HUES6 (cell line): ENCODE results near the gene MASP2.
"Not testable (repeated sequence)": the region's sequence is repeated elsewhere in the genome, so short reads cannot be mapped to it uniquely, and the experiment has no call there.

Experiments
- H3K27ac ChIP-seq: 2 replicates; pipeline ENCODE4 v1.7.0; 2013; ENCODE audit warnings: low read depth, mild to moderate bottlenecking, low read length, inconsistent platforms
- H3K27me3 ChIP-seq: 2 replicates; pipeline ENCODE4 v1.6.1; 2013; ENCODE audit warnings: low read length; ENCODE audit not compliant: control insufficient read depth, insufficient read depth
- H3K36me3 ChIP-seq: 2 replicates; pipeline ENCODE4 v1.6.1; 2013; ENCODE audit warnings: low read length; ENCODE audit not compliant: control insufficient read depth, insufficient read depth
- H3K4me1 ChIP-seq: 2 replicates; pipeline ENCODE4 v1.6.1; 2013; ENCODE audit warnings: low read length; ENCODE audit not compliant: control insufficient read depth, insufficient read depth
- H3K4me3 ChIP-seq: 2 replicates; pipeline ENCODE4 v1.5.1; 2013; ENCODE audit warnings: low read depth, low read length
- H3K9ac ChIP-seq: one replicate; pipeline ENCODE4 v1.6.1; 2013; ENCODE audit warnings: mild to moderate bottlenecking, low read length
- H3K9me3 ChIP-seq: 2 replicates; pipeline ENCODE4 v1.6.1; 2013; ENCODE audit warnings: low read depth, low read length; ENCODE audit not compliant: control insufficient read depth, insufficient read depth

The MASP2 gene

GRCh38 chr1:11044849-11045427, 2.1 kb downstream of the MASP2 start:
- Histone ChIP-seq H3K27me3 (no peaks in the 10 kb centered on the region), H3K27ac (no peak overlapping the region), H3K9me3 (no peaks in the 10 kb centered on the region), H3K4me1 (0 out of 2 replicates have a peak, but pooled peaks cover 4% of the 10 kb centered on the region), H3K9ac (no peak overlapping the region), H3K36me3 (no peaks in the 10 kb centered on the region), H3K4me3 (no peak overlapping the region)

GRCh38 chr1:11044086-11044848, 2.8 kb downstream of the MASP2 start:
- Histone ChIP-seq H3K9me3 (no peaks in the 10 kb centered on the region), H3K9ac (no peak overlapping the region), H3K36me3 (no peaks in the 10 kb centered on the region), H3K27ac (no peak overlapping the region), H3K27me3 (0 out of 2 replicates have a peak, but pooled peaks cover 3% of the 10 kb centered on the region), H3K4me3 (no peak overlapping the region), H3K4me1 (0 out of 2 replicates have a peak, but pooled peaks cover 4% of the 10 kb centered on the region)

- H3K4me3 ChIP-seq: no peak overlapping the region
- H3K9me3 ChIP-seq: no peaks in the 10 kb centered on the region
- 0 out of 2 replicates have a peak, but pooled peaks cover 3% of the 10 kb centered on the region for H3K27me3 ChIP-seq
- H3K27ac ChIP-seq: no peak overlapping the region
- 0 out of 2 replicates have a peak, but pooled peaks cover 4% of the 10 kb centered on the region for H3K4me1 ChIP-seq
- no peaks in the 10 kb centered on the region for H3K36me3 ChIP-seq
- no peak overlapping the region for H3K9ac ChIP-seq
Observed at GRCh38 chr1:11042995-11043874, 3.8 kb downstream of the MASP2 start.

GRCh38 chr1:11042065-11042464, 5.0 kb downstream of the MASP2 start:
- Histone ChIP-seq H3K27me3 (0 out of 2 replicates have a peak, but pooled peaks cover 3% of the 10 kb centered on the region), H3K4me1 (0 out of 2 replicates have a peak, but pooled peaks cover 4% of the 10 kb centered on the region), H3K4me3 (no peak overlapping the region), H3K9ac (no peak overlapping the region), H3K9me3 (no peaks in the 10 kb centered on the region), H3K27ac (no peak overlapping the region), H3K36me3 (no peaks in the 10 kb centered on the region)

GRCh38 chr1:11041048-11041447, 6.0 kb downstream of the MASP2 start:
- H3K4me3 ChIP-seq: no peak overlapping the region
- 0 out of 2 replicates have a peak, but pooled peaks cover 3% of the 10 kb centered on the region for H3K27me3 ChIP-seq
- H3K9ac ChIP-seq: no peak overlapping the region
- no peaks in the 10 kb centered on the region for H3K9me3 ChIP-seq
- H3K36me3 ChIP-seq: no peaks in the 10 kb centered on the region
- no peak overlapping the region for H3K27ac ChIP-seq
- 0 out of 2 replicates have a peak, but pooled peaks cover 4% of the 10 kb centered on the region for H3K4me1 ChIP-seq

GRCh38 chr1:11040105-11040429, 7.0 kb downstream of the MASP2 start:
- H3K27me3 ChIP-seq, H3K9me3 ChIP-seq, H3K4me1 ChIP-seq, H3K27ac ChIP-seq, H3K9ac ChIP-seq, H3K36me3 ChIP-seq, H3K4me3 ChIP-seq: not testable (repeated sequence)

- no peak overlapping the region for H3K4me3 ChIP-seq
- no peaks in the 10 kb centered on the region for H3K9me3 ChIP-seq
- H3K27me3 ChIP-seq: 0 out of 2 replicates have a peak, but pooled peaks cover 3% of the 10 kb centered on the region
- H3K36me3 ChIP-seq: no peaks in the 10 kb centered on the region
- no peaks in the 10 kb centered on the region for H3K4me1 ChIP-seq
- H3K9ac ChIP-seq: no peak overlapping the region
- H3K27ac ChIP-seq: no peak overlapping the region
Observed at GRCh38 chr1:11039351-11040104, 7.5 kb downstream of the MASP2 start.

- no peak overlapping the region for H3K4me3 ChIP-seq
- no peaks in the 10 kb centered on the region for H3K9me3 ChIP-seq
- H3K9ac ChIP-seq: no peak overlapping the region
- no peaks in the 10 kb centered on the region for H3K4me1 ChIP-seq
- H3K27ac ChIP-seq: no peak overlapping the region
- H3K27me3 ChIP-seq: 0 out of 2 replicates have a peak, but pooled peaks cover 3% of the 10 kb centered on the region
- H3K36me3 ChIP-seq: no peaks in the 10 kb centered on the region
Observed at GRCh38 chr1:11037740-11038182, 9.3 kb downstream of the MASP2 start.

GRCh38 chr1:11037019-11037739, 9.9 kb downstream of the MASP2 start:
- not testable (repeated sequence) for H3K36me3 ChIP-seq, H3K9ac ChIP-seq

More at GRCh38 chr1:11037019-11037739, 9.9 kb downstream of the MASP2 start:
- not testable (repeated sequence) for H3K27me3 ChIP-seq, H3K9me3 ChIP-seq, H3K27ac ChIP-seq, H3K4me3 ChIP-seq, H3K4me1 ChIP-seq
